Measurements from ENCODE around the gene PPP1R18. TPM values are rescaled to one million over a fixed set of nuclear protein-coding genes. Genes with fewer than 3 reads are reported as not detected.

The PPP1R18 gene
- total RNA-seq, 1 donor from 2014 or later: 22.5 TPM

DNA sequence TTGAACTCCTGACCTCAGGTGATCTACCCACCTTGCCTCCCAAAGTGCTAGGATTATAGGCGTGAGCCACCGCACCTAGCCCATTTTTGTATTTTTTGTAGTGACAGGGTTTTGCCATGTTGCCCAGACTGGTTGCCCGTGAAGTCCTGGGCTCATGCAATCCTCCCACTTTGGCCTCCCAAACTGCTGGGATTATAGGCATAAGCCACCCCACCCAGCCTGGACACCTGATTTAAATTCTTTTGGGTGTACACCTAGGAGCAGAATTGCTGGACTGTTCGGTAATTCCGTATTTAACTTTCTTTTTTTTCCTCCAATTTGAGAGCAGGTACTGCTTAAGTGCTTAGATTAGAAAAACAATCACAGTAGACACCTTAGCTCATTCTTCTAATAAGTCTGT, 10.0 kb upstream of the PPP1R18 start:
- no peak for DNase-seq (ENCODE audit: low spot score, unreplicated experiment)
- Mint-ChIP-seq H3K9me3 (ENCODE audit: low read depth) (no peaks in the 10 kb centered on the region), H3K4me1 (ENCODE audit: low read depth) (peaks cover 8% of the 10 kb centered on the region), H3K27ac (no peak overlapping the region), H3K4me3 (ENCODE audit: low read depth) (no peak overlapping the region), H3K36me3 (ENCODE audit: insufficient read depth) (peaks cover 5% of the 10 kb centered on the region), H3K27me3 (no peaks in the 10 kb centered on the region)
- TF ChIP-seq, protein P1, sequence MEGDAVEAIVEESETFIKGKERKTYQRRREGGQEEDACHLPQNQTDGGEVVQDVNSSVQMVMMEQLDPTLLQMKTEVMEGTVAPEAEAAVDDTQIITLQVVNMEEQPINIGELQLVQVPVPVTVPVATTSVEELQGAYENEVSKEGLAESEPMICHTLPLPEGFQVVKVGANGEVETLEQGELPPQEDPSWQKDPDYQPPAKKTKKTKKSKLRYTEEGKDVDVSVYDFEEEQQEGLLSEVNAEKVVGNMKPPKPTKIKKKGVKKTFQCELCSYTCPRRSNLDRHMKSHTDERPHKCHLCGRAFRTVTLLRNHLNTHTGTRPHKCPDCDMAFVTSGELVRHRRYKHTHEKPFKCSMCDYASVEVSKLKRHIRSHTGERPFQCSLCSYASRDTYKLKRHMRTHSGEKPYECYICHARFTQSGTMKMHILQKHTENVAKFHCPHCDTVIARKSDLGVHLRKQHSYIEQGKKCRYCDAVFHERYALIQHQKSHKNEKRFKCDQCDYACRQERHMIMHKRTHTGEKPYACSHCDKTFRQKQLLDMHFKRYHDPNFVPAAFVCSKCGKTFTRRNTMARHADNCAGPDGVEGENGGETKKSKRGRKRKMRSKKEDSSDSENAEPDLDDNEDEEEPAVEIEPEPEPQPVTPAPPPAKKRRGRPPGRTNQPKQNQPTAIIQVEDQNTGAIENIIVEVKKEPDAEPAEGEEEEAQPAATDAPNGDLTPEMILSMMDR (IDR thresholded peaks at IDR 0.05; ENCODE audit: unreplicated experiment): no peak

DNA sequence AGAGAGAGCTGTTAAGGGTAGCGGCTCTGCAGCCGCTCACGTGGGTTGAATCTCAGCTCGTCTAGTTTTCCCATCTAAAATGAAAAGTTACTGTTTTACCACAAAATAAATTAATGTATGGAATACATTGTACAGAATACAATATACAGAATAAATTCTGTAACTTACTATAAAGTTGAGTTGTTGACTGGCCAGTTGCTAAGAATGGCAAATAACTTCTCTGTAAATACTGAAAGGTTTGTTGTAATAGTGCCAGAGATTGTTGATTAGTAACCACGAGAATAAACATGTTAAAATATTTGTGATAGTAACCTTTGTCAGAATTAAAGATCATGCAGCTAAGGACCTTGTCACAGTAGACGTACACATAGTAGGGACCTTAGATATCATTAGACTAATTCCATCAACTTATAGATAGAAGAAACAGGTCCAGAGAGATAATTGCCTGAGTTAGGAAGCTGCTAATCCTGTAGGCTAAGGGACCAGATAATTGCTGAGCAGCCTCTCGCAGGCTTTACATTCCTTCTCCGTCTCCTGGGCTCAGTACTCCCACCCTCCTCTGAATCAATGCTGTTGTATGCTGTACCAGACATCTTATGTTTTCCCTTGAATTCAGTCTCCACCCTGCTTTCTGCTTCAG, 4.9 kb upstream of the PPP1R18 start:
- Mint-ChIP-seq H3K4me3 (ENCODE audit: low read depth) (peak overlapping the region; percentile 92), H3K36me3 (ENCODE audit: insufficient read depth) (no peaks in the 10 kb centered on the region), H3K27me3 (no peaks in the 10 kb centered on the region), H3K9me3 (ENCODE audit: low read depth) (no peaks in the 10 kb centered on the region), H3K4me1 (ENCODE audit: low read depth) (peaks cover 31% of the 10 kb centered on the region), H3K27ac (peak overlapping the region; percentile 79)
- TF ChIP-seq, protein P1 (IDR thresholded peaks at IDR 0.05; ENCODE audit: unreplicated experiment): no peak
- no peak for DNase-seq (ENCODE audit: low spot score, unreplicated experiment)

DNA sequence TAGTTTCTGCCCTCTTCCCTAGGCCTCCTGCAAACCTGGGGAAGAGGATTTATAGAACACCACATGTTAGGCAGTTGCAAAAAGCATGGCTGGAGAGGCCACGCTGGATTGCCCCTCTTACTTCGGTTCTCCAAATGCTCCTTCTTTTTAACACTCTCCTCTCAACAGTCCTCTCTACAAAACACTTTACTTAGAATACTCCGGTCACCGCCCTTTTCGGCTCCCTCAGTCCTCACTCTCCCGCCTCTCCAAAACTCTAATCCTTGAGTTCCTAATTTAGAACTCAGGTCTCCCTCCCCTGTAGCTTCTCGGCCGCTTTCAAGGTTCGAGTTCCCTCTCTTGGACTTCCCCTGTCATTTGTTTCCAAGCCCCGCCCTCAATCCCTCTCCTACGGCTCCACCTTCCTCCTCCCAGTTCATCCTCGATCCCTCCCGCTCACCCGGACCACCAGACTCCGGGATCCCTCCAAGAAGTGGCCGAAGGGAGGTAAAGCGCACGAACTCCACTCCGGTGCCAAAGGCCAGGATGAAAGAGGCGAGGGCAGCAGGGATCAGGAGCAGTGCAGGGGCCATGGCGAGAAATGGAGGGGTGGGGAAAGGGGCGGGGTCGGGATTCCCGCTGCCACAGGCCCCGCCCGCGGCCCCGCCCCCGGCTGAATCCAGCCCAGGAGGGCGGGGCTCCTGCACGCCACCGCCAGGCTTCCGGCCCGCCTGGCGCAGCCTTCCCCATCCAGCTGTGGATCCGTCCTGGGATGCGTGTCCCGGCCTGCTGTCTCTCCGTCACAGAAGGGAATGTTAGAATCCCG, 4.2 kb upstream of the PPP1R18 start, which contains the start of gene NRM:
Gene NRM (minus strand): TSS at position 582 of the 805 bp plus-strand sequence. CDS start 10 bp downstream, at position 572.
- Mint-ChIP-seq H3K4me1 (ENCODE audit: low read depth) (peaks cover 35% of the 10 kb centered on the region), H3K27me3 (no peaks in the 10 kb centered on the region), H3K27ac (peak within 1 kb of the TSS; percentile 92), H3K4me3 (ENCODE audit: low read depth) (peak within 1 kb of the TSS; percentile 92), H3K36me3 (ENCODE audit: insufficient read depth) (no peaks in the 10 kb centered on the region), H3K9me3 (ENCODE audit: low read depth) (no peaks in the 10 kb centered on the region)
- peak; percentile 69 for DNase-seq (ENCODE audit: low spot score, unreplicated experiment)
- TF ChIP-seq, protein P1 (IDR thresholded peaks at IDR 0.05; ENCODE audit: unreplicated experiment): no peak

DNA sequence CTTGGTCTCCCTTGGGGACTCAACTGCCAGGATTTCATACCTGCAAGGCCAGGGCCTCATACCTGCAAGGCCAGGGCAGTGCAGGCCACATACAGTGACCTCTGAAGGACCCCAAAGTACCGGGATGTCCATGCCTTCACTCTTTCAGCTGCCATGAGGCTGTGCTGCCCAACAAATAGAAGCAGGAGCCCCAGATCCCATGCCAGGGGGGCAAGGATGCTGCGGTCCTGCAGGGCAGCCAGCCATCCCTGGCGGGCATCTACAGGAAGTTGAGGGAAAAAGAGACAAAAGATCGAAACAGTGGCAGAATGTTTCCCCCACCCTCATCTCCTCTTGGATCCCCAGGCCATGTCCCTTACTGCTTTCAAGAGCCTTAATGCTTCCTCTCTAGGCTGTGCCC, 3.5 kb upstream of the PPP1R18 start:
- TF ChIP-seq, protein P1 (IDR thresholded peaks at IDR 0.05; ENCODE audit: unreplicated experiment): no peak
- Mint-ChIP-seq H3K27me3 (no peaks in the 10 kb centered on the region), H3K4me3 (ENCODE audit: low read depth) (peak overlapping the region; percentile 92), H3K9me3 (ENCODE audit: low read depth) (no peaks in the 10 kb centered on the region), H3K27ac (peak overlapping the region; percentile 92), H3K36me3 (ENCODE audit: insufficient read depth) (no peaks in the 10 kb centered on the region), H3K4me1 (ENCODE audit: low read depth) (peaks cover 39% of the 10 kb centered on the region)
- DNase-seq (ENCODE audit: low spot score, unreplicated experiment): no peak

DNA sequence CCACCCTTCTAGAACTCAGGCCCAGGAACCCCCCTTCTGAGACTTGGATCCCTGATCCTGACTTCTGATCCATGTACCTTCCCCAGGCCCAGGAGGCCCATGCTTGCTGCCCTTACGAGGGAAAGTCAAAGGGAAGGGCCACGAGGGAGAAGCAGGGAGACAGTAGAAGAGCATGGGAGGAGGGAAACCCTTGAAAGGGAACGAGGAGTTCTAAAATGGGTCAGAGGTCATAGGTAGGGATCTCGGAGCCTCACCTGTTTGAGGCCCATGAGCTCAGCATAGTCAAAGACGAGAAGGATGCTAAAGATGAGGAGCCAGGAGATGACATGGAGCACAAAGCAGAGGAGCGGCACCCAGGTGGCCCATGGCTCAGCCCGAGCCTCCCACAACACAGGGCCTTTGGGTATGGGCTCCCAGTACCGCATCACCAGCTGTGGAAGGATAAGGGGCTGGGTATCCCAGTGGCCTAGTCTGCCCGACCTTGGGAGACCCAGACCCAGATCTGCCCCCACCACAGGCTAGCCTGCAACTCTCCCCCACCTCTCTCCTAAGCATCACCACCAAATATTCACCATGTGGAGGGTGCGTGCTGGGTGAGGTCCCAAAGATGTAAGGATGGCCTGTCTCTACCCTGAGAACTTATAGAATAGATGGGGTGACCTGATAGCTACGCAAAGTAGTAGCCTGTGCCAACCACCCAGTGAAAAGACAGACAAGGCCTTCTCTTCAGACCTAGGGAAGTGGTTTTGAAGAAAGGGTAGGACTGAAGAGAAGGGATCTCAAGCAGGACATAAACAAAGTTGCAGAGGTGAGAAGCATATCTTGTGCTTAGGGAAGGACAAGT, 2.8 kb upstream of the PPP1R18 start:
- Mint-ChIP-seq H3K27ac (peak overlapping the region; percentile 47), H3K36me3 (ENCODE audit: insufficient read depth) (no peaks in the 10 kb centered on the region), H3K9me3 (ENCODE audit: low read depth) (no peaks in the 10 kb centered on the region), H3K27me3 (no peaks in the 10 kb centered on the region), H3K4me3 (ENCODE audit: low read depth) (peak overlapping the region; percentile 92), H3K4me1 (ENCODE audit: low read depth) (peaks cover 40% of the 10 kb centered on the region)
- no peak for DNase-seq (ENCODE audit: low spot score, unreplicated experiment)
- TF ChIP-seq, protein P1 (IDR thresholded peaks at IDR 0.05; ENCODE audit: unreplicated experiment): no peak

Data from progenitor cell of endocrine pancreas (in vitro differentiated cells).